HEK293T (cell line): ENCODE data around the gene ZP2.

ENCODE experiments used
- ARNT ChIP-seq: fragments of 450-650 bp; IDR thresholded peaks from 2 replicates; pipeline ENCODE4 v1.6.1; 2017; ENCODE audit warnings: mild to moderate bottlenecking
- ELF4 ChIP-seq: fragments of 450-650 bp; IDR thresholded peaks from 2 replicates; pipeline ENCODE4 v1.6.1; 2017; ENCODE audit warnings: antibody characterized with exemption
- L3MBTL2 ChIP-seq: fragments of 450-650 bp; conservative IDR thresholded peaks from 2 replicates; pipeline ENCODE4 v1.6.1; 2016; ENCODE audit warnings: mild to moderate bottlenecking
- LEF1 ChIP-seq: fragments of 450-650 bp; IDR thresholded peaks from 2 replicates; pipeline ENCODE4 v1.6.1; 2017; ENCODE audit warnings: mild to moderate bottlenecking, borderline replicate concordance
- SP1 ChIP-seq: fragments of 450-650 bp; IDR thresholded peaks from 2 replicates; pipeline ENCODE4 v1.6.1; 2017
- SUZ12 ChIP-seq: fragments of 450-650 bp; IDR thresholded peaks from 2 replicates; pipeline ENCODE4 v1.6.1; 2016; ENCODE audit warnings: mild to moderate bottlenecking
- TARDBP ChIP-seq: fragments of 450-650 bp; IDR thresholded peaks from 2 replicates; pipeline ENCODE4 v1.6.1; 2016

- TF ChIP-seq SP1 (no peak), LEF1 (no peak), ARNT (no peak), SUZ12 (no peak), TARDBP (no peak), L3MBTL2 (no peak), ELF4 (no peak)
These were observed 18.4 kb downstream of the ZP2 start for GRCh38 chr16:21192991-21193390.
